Measurements from ENCODE around the gene ABTB2. TPM values are rescaled to one million over a fixed set of nuclear protein-coding genes. Genes with fewer than 3 reads are reported as not detected.

The ABTB2 gene
- polyA plus RNA-seq, 3 donors, result 1.1 to 3.2 (median 2.8) TPM

DNA sequence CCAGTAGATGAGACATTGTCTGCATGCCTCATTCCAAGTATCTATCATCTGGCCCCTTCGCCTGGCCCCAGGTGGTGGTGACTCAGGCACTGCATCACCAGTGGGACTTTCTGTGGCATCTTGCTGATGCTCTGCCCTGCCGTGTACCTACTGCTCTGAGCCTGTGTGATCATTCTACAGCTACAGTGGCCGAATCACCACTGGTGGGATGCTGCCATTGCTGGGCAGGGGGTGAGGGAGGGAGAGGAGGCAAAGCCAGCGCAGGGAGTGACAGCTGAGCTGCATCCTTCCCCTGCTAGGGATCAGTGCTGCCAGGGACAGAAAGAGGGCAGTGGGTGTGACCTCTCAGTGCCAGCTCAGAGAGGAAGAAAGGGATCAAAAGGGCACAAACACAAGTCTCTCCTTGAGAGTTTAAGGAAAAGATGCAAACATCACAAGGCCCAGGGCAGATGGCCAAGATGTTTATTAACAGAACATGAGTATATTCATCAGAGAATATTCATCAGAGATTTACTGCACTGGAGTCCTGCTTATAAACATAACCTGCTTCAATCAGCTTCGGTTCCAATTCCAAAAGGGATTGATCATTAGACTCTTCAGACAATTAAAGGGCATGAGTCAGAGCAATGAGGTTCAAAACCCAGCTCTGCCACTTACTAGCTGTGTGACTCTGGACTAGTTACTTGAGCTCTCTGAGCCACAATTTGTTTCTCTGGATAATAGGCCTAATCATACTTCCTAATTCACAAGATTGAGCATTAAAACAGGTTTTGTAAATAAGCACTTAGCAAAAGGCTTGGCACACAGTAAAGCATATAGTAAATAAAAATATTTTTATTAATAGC lies 142.6 kb downstream of the ABTB2 start:
- H3K27ac ChIP-seq (ENCODE audit: low read depth, low read length), result no peak overlapping the region
- WGBS, 3 donors, result 64 to 79% (median 75%) methylated on average over 5 of the region's 5 CpGs

DNA sequence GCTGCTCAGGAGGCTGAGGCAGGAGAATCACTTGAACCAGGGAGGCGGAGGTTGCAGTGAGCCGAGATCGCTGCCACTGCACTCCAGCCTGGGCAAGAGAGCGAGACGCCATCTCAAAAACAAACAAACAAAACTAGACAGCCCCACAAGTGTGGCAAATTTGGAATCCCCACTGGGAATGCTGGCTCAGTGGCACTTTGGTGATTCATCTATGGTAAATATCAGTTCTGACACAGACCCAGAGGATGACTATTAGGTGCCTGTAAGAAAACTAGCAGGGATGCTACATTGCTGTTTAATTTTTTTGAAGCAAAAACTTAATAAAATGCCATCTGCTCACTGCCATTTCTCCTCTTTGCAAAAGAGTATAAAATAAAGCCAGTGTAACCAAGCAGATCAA lies 144.4 kb downstream of the ABTB2 start:
- 77 to 87% (median 82%) methylated on average over 5 of the region's 5 CpGs for WGBS, 3 donors
- H3K27ac ChIP-seq (ENCODE audit: low read depth, low read length), result no peak overlapping the region

DNA sequence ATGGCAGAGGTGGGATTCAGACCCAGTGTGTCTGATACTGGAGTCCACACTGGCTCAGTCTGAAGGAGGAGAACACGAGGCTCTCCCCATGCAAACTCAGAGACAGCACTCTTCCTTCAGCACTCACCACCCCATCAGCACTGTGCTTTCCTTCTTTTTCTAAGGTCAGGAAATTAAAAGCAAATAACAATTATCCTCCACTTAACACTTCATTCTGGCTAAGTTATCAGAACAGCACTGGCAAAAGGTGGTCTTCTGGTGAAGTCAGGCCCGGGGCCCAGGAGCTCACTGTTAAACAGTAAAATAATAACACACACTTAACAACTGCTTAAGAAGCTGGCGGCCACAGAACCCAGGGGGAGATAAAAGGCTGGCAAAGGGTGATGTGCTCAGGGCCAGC lies 145.2 kb downstream of the ABTB2 start:
- WGBS, 3 donors, result 81 to 90% (median 82%) methylated on average over 3 of the region's 3 CpGs
- no peak overlapping the region for H3K27ac ChIP-seq (ENCODE audit: low read depth, low read length)

DNA sequence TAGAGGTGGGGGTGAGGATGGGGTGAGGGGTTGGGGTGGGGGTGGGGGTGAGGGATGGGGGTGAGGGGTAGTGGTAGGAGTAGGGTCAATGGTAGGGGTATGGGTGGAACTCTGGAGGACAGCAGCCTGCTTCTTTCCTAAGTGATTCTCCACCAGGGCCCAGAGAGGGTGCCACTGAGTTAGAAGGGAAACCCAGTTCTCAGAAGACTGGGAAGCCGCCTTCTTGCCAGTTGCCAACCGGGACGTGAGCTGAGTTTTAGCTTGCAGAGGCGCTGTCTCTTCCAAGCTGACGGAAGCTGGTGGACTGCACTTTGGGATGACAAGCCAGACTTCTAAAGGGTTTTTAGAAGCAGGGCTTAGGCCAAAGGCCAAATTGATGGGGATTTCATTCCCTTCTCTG lies 148.0 kb downstream of the ABTB2 start:
- 65 to 77% (median 76%) methylated on average over 5 of the region's 5 CpGs for WGBS, 3 donors
- H3K27ac ChIP-seq (ENCODE audit: low read depth, low read length), result no peak overlapping the region

DNA sequence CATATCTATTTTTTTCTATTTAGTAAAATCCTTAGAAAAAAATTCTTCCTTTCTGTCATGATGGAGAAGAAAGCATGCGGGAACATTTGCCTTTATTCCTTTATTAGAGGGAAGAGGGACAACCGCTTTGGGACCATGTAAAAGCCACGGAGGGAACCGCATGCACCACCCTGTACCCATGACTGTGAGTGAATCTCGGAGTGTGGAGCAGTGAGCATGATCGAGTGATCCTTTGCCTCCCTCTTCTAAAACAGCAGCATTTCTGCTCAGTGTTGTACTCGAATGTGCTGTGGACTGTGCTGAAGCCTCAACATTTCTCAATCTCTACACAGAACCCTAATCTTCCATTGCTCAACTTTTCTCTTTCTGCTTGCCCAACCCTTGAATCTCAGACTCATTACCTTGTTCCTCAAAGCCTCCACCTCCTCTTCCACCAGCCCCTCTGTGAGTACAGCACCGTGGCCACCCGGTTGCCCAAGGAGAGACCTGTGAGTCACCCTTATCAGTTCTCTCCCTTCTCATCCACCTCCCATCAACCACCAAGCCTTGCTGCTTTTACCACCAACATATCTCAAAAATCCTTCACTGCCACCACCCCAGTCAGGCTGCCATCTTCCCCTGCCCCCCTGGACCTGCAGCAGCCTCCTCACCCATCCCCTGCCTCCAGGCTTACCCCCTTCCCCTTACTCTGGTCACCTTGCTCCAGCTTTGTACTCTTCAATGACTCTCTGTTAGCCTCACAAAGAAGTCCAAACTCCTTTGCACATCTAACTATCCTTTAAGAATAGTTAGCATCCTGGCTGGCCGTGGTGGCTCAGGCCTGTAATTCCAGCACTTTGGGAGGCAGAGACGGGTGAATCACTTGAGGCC lies 149.3 kb downstream of the ABTB2 start:
- WGBS, 3 donors, result 68 to 82% (median 71%) methylated on average over 11 of the region's 11 CpGs

DNA sequence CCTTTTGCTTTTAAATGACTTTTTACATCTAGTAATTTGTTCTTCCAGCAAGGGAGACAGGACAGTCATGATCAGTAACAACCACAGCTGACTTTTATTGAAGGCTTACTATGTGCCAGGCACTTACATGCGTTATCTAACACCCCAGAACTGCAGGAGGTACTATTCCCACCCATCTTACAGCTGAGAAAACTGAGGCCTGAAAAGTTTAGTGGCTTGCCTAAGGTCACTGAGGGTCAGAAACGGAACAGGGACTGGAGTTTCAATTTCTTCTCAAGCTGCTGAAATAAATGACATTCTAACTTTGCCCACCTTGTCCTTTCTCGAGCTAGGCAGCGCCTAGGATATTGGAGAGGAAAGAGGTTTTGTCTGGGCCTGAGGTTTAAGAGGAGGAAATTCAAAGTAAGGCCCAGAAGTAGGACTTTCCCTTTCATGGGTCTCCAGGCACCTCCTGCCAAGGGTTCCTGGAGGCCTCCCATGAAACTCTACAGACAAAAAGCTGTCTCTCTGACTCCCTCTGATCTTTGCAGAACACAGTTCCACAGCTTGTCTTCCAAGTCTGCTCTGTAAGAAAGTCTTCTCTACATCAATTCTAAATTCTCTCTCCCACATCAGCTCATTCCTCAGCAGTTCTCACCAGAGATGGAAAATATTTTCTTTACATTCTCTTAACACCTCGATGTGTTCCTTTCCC lies 150.2 kb downstream of the ABTB2 start:
- WGBS, 3 donors, result 80 to 86% (median 85%) methylated on average over 5 of the region's 5 CpGs
- H3K27ac ChIP-seq (ENCODE audit: low read depth, low read length), result no peak overlapping the region

More for the DNA sequence above, 149.3 kb downstream of the ABTB2 start:
- no peak overlapping the region for H3K27ac ChIP-seq (ENCODE audit: low read depth, low read length)

DNA sequence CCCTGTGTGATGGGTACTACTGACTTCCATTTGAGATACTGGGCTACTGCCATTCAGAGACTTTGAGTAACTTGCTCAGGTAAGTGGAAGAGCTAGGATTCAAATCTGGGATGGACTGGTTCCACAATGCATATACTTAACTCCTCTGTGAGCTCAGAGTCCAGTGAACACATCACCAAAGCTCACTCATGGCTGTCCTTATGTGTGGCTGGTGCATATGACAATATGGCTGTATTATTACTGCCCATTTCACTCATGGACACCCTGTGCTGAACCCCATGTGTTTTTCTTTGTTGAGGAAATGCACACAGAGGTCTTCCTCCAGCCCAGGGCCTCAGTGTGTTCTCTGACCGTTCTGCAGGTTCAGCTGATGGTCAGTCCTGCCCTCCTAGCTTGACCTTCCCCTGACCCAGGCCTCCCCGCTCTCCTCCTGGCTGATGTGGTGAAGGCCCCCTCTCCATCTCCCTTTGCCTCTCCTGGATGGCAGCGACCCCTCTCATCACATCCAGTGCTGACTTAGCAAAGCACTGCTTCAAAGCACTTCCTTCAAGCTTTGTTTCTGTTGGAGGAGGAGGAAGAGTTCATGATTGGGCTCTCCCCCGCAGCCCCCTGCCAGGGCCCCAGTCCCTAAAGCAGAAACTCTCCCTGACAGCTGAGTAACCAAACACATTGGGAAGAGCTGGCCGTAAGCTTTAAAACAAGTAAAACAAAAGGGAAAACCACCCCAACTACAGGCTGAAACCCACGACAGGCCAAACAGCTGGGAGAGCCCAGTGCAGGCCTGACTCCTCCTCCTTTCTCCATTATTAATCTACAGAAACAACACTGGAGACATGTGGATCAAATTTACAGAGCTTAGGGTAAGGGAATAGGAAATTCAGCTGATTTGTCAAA lies 151.2 kb downstream of the ABTB2 start:
- H3K27ac ChIP-seq (ENCODE audit: low read depth, low read length), result no peak overlapping the region
- WGBS, 3 donors, result 43 to 76% (median 48%) methylated on average over 6 of the region's 6 CpGs

DNA sequence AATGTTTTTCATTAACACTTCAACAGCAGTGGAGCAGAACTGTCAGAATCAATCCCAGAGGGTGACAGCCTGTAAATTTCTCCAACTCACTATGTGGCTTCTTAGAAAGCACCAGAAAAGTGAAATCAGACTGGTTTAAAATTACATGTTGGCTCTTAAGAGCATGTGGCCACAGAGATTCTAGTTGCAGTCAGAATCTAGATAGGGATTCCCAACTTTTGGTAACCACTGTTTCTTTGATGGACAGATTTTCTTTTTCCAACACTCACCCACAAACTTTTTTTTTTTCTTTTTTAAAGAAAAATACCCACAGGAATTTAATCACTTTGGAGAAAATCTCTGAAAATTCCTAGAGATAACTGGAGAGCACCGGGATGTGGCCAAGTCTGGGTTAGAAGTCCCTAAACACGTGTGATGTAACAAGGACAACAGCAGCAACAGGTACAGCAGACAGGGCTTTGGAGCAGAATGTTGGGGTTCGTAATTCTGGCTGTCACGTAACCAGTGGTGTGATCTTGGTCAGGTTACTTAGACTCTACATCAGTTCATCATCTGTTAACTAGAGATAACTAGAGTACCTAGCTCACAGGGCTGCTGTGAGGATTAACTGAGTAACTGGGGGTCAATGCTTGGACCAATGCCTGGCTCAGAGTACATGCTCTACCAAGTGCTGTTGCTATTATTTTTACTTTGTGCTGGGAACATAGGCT lies 152.3 kb downstream of the ABTB2 start:
- WGBS, 3 donors, result 68 to 71% (median 68%) methylated on average over 4 of the region's 4 CpGs
- no peak overlapping the region for H3K27ac ChIP-seq (ENCODE audit: low read depth, low read length)

DNA sequence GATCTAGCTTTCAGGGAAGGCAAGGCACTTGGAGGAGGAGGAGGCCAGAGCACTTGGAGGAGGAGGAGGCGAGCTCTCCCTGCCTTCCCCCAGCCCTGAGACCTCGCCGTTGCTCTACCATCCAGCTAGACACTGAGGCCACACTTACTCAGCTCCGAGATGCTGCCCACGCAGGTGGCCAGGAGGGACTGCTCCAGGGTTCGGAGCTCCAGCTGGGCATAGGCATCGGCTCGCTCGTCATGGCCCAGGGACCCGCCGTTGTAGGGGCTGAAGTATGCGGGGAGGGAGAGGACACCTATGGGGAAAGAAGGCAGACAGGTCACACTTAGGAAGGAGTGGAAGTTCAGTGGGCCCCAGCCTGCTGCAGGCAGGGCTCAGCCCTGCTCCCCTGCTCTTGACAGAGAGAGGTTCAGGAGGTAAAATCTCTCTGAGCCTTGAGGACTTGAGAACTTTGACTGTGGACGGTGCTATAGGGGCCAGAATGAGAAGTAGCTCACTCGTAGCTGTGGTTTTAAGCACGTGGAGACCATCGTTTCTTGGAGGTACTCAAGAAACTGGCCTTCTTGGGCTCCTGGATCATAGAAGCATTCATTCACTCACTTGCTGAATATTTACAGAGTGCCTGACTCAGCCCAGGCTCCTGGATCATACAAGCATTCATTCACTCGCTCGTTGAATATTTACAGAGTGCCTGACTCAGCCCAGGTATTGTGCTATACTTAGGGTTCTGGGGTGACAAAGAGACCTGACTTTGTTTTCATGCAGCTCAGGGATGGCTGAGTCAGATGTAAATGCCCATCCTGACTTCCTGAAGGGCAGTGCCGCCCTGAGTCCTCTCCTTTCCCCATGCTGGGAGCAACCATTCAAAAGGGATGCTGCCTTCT lies 153.2 kb downstream of the ABTB2 start:
- no peak overlapping the region for H3K27ac ChIP-seq (ENCODE audit: low read depth, low read length)
- 85 to 91% (median 87%) methylated on average over 19 of the region's 19 CpGs for WGBS, 3 donors

DNA sequence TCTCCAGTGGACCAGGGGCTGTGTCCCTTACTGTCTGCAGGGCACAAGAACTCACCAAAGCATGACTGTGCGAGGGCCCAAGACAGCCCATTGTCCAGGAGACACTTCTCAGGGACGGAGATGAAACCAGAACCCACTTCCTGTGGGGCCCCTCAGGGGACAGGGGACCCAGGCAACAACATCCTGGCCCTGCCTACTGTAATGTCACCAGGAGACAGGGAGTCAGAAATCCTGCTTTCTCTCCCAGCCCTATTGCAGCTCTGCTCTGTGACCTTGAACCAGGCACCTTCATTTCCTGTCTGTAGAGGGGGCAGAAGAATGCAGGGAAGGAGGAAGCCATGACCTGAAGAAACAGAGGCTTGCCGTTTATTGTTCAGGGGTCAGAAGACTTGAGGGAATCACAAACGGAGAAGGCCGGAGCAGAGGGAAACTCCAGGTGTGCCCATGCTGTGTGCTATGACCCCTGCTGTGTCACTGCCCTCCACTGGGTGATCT lies 154.4 kb downstream of the ABTB2 start:
- no peak overlapping the region for H3K27ac ChIP-seq (ENCODE audit: low read depth, low read length)
- WGBS, 3 donors, result 48 to 74% (median 70%) methylated on average over 5 of the region's 5 CpGs

DNA sequence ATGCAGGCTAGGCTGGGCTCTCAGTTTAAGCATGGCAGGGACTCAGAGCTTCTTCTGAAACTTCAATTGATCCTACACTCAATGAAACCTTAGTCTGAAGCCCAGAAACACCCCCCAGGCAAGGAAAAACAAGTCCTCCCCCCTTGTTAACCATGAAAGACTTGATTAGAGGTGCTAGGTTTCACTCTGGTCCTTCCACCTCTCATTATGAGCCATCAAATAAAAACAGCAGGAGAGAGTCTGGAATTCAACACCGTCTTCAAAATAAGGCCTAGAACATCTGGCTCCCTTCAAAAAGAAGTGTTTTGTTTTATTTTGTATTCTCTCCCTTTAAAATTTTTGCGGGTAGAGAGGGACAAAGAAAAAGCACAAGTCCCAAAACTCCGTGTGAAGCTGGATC lies 156.7 kb downstream of the ABTB2 start:
- no peak overlapping the region for H3K27ac ChIP-seq (ENCODE audit: low read depth, low read length)
- 67 to 76% (median 71%) methylated on average over 3 of the region's 3 CpGs for WGBS, 3 donors

DNA sequence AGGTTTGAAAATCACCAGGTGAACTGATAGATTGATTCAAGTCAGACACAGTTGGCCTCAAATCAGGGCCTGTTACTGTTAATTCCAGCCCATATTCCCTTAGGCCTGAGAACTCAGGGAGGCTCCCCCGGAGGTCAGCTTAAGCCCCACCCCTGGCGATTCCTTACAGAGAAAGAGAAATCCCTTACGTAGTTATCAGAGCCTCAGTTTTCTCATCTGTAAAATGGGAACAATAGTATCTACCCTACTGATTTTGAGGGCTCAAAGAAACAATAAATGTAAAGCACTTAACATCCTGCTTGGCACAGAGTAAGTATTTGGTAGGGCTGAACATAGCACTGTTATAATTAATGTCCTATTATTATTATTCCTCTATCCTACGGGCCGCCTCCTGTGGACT lies 158.3 kb downstream of the ABTB2 start:
- H3K27ac ChIP-seq (ENCODE audit: low read depth, low read length), result no peak overlapping the region
- 72 to 77% (median 73%) methylated on average over 5 of the region's 5 CpGs for WGBS, 3 donors

DNA sequence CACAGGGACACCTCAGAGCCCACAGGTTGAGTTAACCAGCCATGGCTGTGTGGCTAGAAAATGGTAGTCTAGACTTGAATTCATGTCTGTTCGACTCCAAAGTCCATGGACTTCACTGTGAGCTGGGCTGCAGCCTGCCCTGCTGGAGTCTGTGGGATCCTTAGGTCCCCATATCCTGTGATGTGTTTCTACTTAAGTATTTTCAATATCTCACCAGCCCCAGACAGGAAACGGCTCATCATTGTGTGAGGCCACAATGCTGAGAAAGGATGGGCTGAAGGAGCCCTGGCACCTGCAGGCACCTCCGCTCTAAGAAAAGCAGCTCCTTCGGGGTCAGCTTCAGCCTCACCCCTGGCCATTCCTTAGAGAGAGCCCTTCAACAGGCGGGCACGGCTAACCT lies 159.3 kb downstream of the ABTB2 start:
- H3K27ac ChIP-seq (ENCODE audit: low read depth, low read length), result no peak overlapping the region
- 75 to 85% (median 78%) methylated on average over 6 of the region's 6 CpGs for WGBS, 3 donors

DNA sequence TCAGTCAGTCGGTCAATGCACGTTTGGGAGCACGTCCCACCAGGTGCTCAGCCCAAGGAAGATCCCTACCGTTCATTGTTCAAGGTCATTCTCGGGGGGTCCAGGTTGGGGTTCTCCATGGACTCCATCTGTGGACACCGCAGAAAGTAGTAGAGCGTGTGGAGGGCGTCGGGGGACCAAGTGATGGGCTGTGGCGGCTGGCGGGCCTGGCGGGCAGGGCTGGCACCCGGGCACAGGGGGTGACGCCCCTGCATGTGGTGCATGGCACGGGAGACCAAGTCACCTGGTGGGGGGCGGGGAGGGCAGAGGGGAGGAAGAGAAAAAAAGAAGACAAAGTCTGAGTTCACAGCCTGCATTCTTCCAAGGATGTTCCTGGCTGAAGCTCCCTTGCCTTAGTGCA lies 160.6 kb downstream of the ABTB2 start:
- 95 to 97% (median 96%) methylated on average over 16 of the region's 16 CpGs for WGBS, 3 donors
- H3K27ac ChIP-seq (ENCODE audit: low read depth, low read length), result no peak overlapping the region

DNA sequence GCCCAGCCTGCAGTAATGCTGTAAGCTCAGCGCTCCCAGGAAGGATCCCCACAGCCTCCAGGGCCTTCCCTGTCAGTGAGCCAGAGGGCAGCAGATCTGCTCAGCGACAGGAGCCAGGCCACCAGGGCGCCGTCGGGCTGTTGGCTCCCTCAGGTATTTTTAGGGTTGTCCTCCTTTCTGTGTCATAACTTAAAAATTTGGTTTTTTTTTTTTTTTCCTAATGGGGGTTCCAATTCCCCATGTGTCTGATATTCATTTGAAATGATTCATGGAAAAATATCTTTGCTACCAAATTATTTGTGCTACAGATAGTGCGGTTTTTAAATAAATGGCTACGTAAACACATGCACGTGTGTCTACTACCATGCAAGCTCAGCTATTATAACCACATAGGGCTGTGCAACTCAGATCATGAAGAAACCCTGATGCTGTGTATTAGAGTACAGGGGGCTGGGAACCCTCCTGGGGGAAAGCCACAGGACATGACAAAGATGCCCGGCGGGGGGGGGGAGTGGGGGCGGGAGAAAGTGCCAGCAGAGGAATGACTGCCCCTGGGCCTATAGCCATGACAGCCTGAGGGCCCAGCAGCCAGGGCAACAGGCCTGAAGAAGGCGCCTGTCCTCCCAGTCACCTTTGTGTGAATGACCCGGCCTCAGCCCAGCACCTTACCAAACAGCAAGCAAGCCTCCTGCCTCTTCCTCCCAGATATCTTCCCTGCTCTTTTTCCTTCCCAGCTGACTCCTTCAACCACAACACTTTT lies 163.1 kb downstream of the ABTB2 start:
- 83 to 90% (median 90%) methylated on average over 11 to 13 of the region's 13 CpGs for WGBS, 3 donors
- H3K27ac ChIP-seq (ENCODE audit: low read depth, low read length), result no peak overlapping the region
